SK-MEL-5 (cell line): ENCODE results near the gene PLK5. TPM values are rescaled to one million over a fixed set of nuclear protein-coding genes. Genes with fewer than 3 reads are reported as not detected.

Experiments
- DNase-seq: peaks from one replicate; pipeline ENCODE4 v3.0.0-alpha.2; 2016; ENCODE audit warnings: low read depth, low spot score
- in situ Hi-C: cut with HindIII; loops from 2 replicates; pipeline ENCODE4 v1.10.0; 2016; ENCODE audit warnings: low sequenced_read_pairs, high pct_unique_total_duplicates, low pct_unique_long_range_greater_than_20kb
- total RNA-seq: library from RNA; depleted of rRNA; stranded (reverse); fragments of >200 nt; shearing (Covaris generic); gene quantifications from 2 replicates; pipeline ENCODE4 v1.2.3, GENCODE V29; 2014

Gene PLK5
- total RNA-seq, 1 experiment from 2014 or later: not detected

- in situ Hi-C loops: no loop called here
- no peak for DNase-seq
Measured at GRCh38 chr19:1561236-1561842, 37.5 kb downstream of the PLK5 start.

- DNase-seq: no peak
Measured at GRCh38 chr19:1563251-1563650, 39.4 kb downstream of the PLK5 start.

GRCh38 chr19:1566392-1567115, 42.7 kb downstream of the PLK5 start:
- DNase-seq: peak; percentile 22
- in situ Hi-C loops: no loop called here

More at GRCh38 chr19:1563251-1563650, 39.4 kb downstream of the PLK5 start:
- in situ Hi-C loops: no loop called here

- in situ Hi-C loops: no loop called here
- no peak for DNase-seq
Measured at GRCh38 chr19:1567116-1567847, 43.4 kb downstream of the PLK5 start.

DNA sequence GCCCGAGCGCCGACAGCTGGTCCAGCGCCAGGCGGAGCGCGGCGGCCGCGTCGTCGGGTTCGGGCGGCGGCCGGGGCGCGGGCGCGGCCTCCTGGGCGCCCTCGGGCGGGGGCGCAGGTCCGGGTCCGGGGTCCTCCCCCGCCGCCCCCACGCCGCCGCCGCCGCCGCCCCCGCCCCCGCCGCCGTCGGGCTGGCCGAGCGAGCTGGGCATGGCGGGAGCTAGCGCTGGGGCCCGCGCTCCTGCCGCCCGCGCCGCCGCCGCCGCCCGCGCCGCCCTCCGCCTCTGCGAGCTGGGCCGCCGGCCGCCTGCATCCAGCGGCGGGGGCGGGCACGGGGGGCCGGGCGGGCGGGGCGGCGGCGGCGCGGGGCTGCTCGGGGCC, 44.0 kb downstream of the PLK5 start:
- in situ Hi-C loops: no loop called here
- DNase-seq: no peak

DNA sequence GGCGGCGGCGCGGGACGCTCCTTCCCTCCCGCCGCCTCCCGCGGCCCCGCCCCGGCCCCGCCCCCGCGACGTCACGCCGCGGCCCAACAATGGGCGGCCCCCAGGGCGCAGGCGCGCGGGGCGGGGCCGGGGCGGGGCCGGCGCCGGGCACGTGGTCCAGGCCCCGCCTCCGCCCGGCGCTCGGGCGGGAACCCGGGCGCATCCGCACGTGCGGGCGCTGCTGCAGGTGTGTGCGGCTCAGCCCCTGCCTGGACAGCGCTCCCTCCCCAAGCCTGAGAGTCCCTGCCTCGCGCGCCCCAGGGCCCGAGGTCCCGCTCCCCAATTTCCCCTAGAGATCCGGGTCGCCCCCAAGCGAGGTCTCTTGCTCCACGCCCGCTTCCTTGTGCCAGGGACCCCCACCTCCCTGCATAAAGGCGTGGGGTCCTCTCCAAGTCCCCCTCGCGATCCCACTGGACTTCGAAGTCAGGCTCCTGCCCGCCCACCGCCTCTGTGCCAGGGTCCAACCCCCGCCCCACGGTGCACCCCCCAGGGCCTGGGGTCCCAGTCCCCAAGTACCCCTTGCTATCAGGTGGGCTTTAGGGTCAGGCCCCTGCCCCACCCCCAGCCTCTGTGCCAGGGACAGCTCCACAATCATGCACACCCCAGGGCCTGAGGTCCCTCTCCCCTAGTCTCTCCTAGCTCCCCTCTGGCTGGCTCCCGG, 44.6 kb downstream of the PLK5 start, which contains the start of gene MEX3D:
Gene MEX3D, minus strand, starts transcription at position 6 of the 700 bp plus-strand sequence. CDS start 267 bp downstream, outside the sequence.
- in situ Hi-C loops: no loop called here
- DNase-seq: peak; percentile 65

DNA sequence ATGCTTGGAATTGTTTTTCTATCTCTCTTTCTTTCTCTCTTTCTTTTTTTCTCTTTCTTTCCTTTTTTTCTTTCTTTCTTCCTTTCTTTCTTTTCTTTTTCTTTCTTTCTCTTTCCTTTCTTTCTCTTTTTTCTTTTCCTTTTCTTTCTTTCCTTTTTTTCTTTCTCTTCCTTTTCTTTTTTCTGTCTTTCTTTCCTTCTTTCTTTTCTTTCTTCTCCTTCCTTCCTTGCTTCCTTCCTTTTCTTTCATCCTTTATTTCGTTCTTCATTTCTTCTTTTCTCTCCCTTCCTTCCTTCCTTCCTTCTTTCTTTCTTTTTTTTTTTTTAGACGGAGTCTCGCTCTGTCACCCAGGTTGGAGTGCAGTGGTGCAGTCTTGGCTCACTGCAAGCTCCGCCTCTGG, 46.1 kb downstream of the PLK5 start:
- in situ Hi-C loops: no loop called here
- no peak for DNase-seq

DNA sequence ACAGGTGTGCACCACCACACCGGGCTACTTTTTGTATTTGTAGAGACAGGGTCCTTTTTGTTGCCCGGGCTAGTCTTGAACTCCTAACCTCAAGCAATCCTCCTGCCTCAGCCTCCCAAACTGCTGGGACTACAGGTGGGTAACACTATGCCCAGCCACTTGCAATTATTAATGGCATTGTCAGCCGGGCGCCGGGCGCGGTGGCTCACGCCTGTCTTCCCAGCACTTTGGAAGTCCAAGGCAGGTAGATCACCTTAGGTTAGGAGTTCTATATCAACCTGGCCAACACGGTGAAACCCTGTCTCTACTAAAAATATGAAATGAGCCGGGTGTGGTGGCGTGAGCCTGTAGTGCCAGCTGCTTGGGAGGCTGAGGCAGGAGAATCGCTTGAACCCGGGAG, 47.0 kb downstream of the PLK5 start:
- in situ Hi-C loops: no loop called here
- DNase-seq: no peak

GRCh38 chr19:1571358-1571757, 47.5 kb downstream of the PLK5 start:
- in situ Hi-C loops: no loop called here

DNA sequence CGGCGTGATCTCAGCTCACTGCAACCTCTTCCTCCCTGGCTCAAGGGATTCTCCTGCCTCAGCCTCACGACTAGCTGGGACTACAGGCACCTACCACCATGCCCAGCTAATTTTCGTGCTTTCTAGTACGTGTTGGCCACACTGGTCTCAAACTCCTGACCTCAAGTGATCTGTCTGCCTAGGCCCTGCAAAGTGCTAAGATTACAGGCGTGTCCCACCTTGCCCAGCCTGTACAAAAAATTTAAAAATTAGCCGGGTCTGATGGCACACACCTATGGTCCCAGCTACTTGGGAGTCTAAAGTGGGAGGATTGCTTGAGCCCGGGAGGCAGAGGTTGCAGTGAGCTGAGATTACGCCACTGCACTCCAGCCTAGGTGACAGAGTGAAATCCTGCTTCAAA, 48.9 kb downstream of the PLK5 start:
- in situ Hi-C loops: no loop called here
- no peak for DNase-seq

More at GRCh38 chr19:1571358-1571757, 47.5 kb downstream of the PLK5 start:
- DNase-seq: peak; percentile 60

- in situ Hi-C loops: no loop called here
- DNase-seq: no peak
Measured at GRCh38 chr19:1574354-1575136, 50.7 kb downstream of the PLK5 start.

DNA sequence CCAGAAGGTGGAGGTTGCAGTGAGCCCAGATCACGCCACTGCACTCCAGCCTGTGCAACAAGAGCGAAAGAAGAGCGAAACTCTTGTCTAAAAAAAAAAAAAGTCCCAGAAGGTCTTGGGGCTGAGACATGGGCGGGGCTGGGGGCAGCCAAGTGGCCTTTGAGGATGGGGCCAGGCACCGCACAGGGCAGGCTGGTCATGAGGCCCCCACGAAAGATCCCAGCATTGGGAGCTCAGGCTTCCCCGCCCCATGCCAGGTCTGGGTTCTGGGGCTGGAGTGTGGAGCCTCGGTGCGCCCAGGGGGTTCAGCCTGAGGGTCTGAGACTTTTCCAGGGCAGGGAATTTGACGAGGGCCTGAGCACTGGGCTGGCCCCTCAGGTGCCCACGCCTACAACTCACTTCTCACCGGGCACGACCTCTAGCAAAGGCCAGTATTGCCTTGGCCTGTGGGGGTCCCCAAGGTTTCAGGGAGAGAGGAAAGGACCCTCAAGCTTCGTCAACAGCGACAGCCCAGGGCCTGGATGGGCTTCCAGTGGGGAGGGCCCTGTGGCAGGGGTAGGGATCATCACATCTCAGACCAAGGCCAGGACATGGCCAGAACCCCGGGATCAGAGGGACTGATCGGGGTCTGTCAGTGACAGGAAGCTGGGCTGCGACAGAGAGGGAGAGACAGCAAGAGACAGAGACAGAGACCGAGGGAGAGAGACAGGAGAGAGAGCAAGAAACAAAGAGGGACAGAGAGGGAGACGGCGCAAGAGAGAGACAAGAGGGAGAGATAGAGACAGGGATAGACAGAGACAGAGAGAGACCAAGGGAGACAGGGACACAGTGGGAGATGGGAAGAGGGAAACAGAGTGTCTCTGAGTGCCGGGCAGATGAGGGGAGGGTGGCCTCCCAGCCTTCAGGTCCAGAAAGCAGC, 51.7 kb downstream of the PLK5 start:
- in situ Hi-C loops: no loop called here
- DNase-seq: no peak

- DNase-seq: no peak
- in situ Hi-C loops: no loop called here
Measured at GRCh38 chr19:1576242-1577089, 52.6 kb downstream of the PLK5 start.

GRCh38 chr19:1577090-1577928, 53.4 kb downstream of the PLK5 start:
- no peak for DNase-seq
- in situ Hi-C loops: no loop called here
